Esophagus squamous epithelium (tissue), 5 donors: Measurements from ENCODE around the gene KLF3. TPM values are rescaled to one million over a fixed set of nuclear protein-coding genes. Genes with fewer than 3 reads are reported as not detected.
"Not testable (repeated sequence)": the region's sequence is repeated elsewhere in the genome, so short reads cannot be mapped to it uniquely, and the experiment has no call there.

Source experiments
- DNase-seq: peaks from one replicate; lab custom pipeline; 2025; lab: John Stamatoyannopoulos, UW
- H3K27ac ChIP-seq, 4 donors: fragments of 200-600 bp; sonication (generic); one replicate each; pipeline ENCODE4 v1.5.1; 2016 to 2019; ENCODE audit warnings: mild to moderate bottlenecking in 1 of 4
- H3K27me3 ChIP-seq, 4 donors: fragments of 200-600 bp; sonication (generic); 1 replicate in 3 of 4; 2 replicates in 1 of 4; pipeline versions ENCODE4 v1.5.1 to v1.6.0; 2017 to 2021; ENCODE audit warnings: antibody characterized with exemption in 1 of 4
- H3K36me3 ChIP-seq, 3 donors: fragments of 200-600 bp; sonication (generic); one replicate each; pipeline ENCODE4 v1.5.1; 2016 to 2019
- H3K4me1 ChIP-seq, 3 donors: fragments of 200-600 bp; sonication (generic); one replicate each; pipeline ENCODE4 v1.5.1; 2017 to 2019
- H3K4me3 ChIP-seq, 4 donors: fragments of 200-600 bp; sonication (generic); 1 replicate in 3 of 4; 2 replicates in 1 of 4; pipeline ENCODE4 v1.5.1; 2016 to 2019; ENCODE audit warnings: mild to moderate bottlenecking in 2 of 4, moderate library complexity in 1 of 4
- H3K9me3 ChIP-seq, 3 donors: fragments of 200-600 bp; sonication (generic); one replicate each; pipeline ENCODE4 v1.5.1; 2016 to 2019
- POLR2A ChIP-seq, 4 donors: fragments of 450-650 bp; IDR thresholded peaks; one replicate each; pipeline ENCODE4 v1.6.1; 2017; ENCODE audit warnings: antibody characterized with exemption in 4 of 4, mild to moderate bottlenecking in 4 of 4, moderate library complexity in 3 of 4
- WGBS, 2 donors: methylation state at CpG; one replicate each; pipeline ENCODE4 v1.1.5; 2018; 5-methylcytosine and 5-hydroxymethylcytosine counted together
- intact Hi-C: fragments of 100-400 bp; cut with DNase I; formaldehyde crosslinking; loops from one replicate; pipeline ENCODE4 v1.15.0; 2022
- total RNA-seq, 4 donors: library from RNA; depleted of rRNA; stranded (reverse); fragments of >200 nt; gene quantifications; one replicate each; pipeline ENCODE4 v1.1.0, GENCODE V29; 2016
- TF ChIP-seq, protein P1 (sequence below), 6 experiments: fragments of 450-650 bp in 4 of 6; fragments of 200-600 bp in 2 of 6; sonication (generic) in 2 of 6; IDR thresholded peaks; one replicate each; pipeline ENCODE4 v1.5.1; 2016 to 2019; ENCODE audit warnings: antibody characterized with exemption in 6 of 6, mild to moderate bottlenecking in 4 of 6, moderate library complexity in 4 of 6
- donor health status: DM: yes; HTN: yes; CAD: no.

Gene KLF3
- total RNA-seq, 4 donors from 2014 or later = 44.2 to 91.4 (median 82.7) TPM

DNA sequence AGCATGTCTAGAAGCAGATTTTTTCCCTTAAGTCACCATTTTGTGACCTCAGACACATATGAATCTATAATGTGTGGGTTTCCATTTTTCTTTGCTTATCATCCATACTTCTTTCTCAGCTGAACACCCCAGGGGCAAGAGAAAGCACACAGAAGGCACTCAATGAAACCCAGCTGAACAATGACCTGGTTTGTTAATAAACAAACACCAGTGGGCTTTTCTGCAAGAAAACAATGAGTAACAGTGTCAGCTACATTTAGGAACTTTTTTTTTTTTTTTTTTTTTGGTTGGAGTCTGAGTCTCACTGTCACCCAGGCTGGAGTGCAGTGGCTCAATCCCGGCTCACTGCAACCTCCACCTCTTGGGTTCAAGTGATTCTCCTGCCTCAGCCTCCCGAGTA, 40.7 kb upstream of the KLF3 start:
- Histone ChIP-seq H3K4me3 (no peak overlapping the region), H3K36me3 (no peaks in the 10 kb centered on the region), H3K4me1 (peaks cover 0 to 34% (median 10%) of the 10 kb centered on the region in 3 donors), H3K27me3 (no peaks in the 10 kb centered on the region), H3K27ac (no peak overlapping the region), H3K9me3 (no peaks in the 10 kb centered on the region)
- no peak for TF ChIP-seq POLR2A (IDR thresholded peaks at IDR 0.05)
- TF ChIP-seq, protein P1, sequence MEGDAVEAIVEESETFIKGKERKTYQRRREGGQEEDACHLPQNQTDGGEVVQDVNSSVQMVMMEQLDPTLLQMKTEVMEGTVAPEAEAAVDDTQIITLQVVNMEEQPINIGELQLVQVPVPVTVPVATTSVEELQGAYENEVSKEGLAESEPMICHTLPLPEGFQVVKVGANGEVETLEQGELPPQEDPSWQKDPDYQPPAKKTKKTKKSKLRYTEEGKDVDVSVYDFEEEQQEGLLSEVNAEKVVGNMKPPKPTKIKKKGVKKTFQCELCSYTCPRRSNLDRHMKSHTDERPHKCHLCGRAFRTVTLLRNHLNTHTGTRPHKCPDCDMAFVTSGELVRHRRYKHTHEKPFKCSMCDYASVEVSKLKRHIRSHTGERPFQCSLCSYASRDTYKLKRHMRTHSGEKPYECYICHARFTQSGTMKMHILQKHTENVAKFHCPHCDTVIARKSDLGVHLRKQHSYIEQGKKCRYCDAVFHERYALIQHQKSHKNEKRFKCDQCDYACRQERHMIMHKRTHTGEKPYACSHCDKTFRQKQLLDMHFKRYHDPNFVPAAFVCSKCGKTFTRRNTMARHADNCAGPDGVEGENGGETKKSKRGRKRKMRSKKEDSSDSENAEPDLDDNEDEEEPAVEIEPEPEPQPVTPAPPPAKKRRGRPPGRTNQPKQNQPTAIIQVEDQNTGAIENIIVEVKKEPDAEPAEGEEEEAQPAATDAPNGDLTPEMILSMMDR (IDR thresholded peaks at IDR 0.05) = no peak
- WGBS, 2 donors = 76 to 86% methylated on average over 2 of the region's 2 CpGs
- intact Hi-C loops = no loop called here
- DNase-seq = no peak

- intact Hi-C loops = no loop called here
- TF ChIP-seq, protein P1 (IDR thresholded peaks at IDR 0.05) = no peak
- no peak for TF ChIP-seq POLR2A (IDR thresholded peaks at IDR 0.05)
Observed at GRCh38 chr4:38624311-38624710, 39.7 kb upstream of the KLF3 start.

GRCh38 chr4:38625508-38625907, 38.5 kb upstream of the KLF3 start:
- Histone ChIP-seq H3K36me3 (no peaks in the 10 kb centered on the region), H3K27me3 (no peaks in the 10 kb centered on the region), H3K27ac (no peak overlapping the region), H3K9me3 (no peaks in the 10 kb centered on the region), H3K4me1 (peaks cover 0 to 26% (median 10%) of the 10 kb centered on the region in 3 donors), H3K4me3 (no peak overlapping the region)
- DNase-seq = no peak
- no peak for TF ChIP-seq POLR2A (IDR thresholded peaks at IDR 0.05)
- TF ChIP-seq, protein P1 (IDR thresholded peaks at IDR 0.05) = no peak
- intact Hi-C loops = no loop called here
- WGBS, 2 donors = 62 to 76% methylated on average over 3 of the region's 3 CpGs

More at GRCh38 chr4:38624311-38624710, 39.7 kb upstream of the KLF3 start:
- WGBS, 2 donors = 93 to 97% methylated on average over 3 of the region's 3 CpGs
- Histone ChIP-seq H3K9me3 (no peaks in the 10 kb centered on the region), H3K4me3 (no peak overlapping the region), H3K4me1 (peaks cover 0 to 34% (median 10%) of the 10 kb centered on the region in 3 donors), H3K27me3 (no peaks in the 10 kb centered on the region), H3K27ac (no peak overlapping the region), H3K36me3 (no peaks in the 10 kb centered on the region)
- DNase-seq = no peak

DNA sequence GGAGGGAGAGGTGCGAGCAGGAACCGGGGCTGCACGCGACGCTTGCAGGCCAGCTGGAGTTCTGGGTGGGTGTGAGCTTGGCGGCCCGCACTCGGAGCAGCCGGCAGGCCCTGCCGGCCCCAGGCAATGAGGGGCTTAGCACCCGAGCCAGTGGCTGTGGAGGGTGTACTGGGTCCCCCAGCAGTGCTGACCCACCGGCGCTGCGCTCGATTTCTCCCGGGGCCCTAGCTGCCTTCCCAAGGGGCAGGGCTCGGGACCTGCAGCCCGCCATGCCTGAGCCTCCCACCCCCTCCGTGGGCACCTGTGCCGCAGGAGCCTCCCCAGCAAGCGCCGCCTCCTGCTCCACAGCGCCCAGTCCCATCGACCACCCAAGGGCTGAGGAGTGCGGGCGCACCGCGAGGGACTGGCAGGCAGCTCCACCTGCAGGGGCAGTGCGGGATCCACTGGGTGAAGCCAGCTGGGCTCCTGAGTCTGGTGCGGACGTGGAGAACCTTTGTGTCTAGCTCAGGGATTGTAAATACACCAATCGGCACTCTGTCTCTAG, 37.0 kb upstream of the KLF3 start:
- H3K27ac ChIP-seq, DNase-seq, H3K36me3 ChIP-seq, H3K27me3 ChIP-seq, H3K4me3 ChIP-seq, H3K9me3 ChIP-seq, intact Hi-C loops: not testable (repeated sequence)
- WGBS, 2 donors = 98% methylated on average over 6 of the region's 32 CpGs; no CpG with 5 or more reads in 1 of the 2 donors
- H3K4me1 ChIP-seq = peaks cover 0 to 11% (median 2%) of the 10 kb centered on the region in 3 donors

DNA sequence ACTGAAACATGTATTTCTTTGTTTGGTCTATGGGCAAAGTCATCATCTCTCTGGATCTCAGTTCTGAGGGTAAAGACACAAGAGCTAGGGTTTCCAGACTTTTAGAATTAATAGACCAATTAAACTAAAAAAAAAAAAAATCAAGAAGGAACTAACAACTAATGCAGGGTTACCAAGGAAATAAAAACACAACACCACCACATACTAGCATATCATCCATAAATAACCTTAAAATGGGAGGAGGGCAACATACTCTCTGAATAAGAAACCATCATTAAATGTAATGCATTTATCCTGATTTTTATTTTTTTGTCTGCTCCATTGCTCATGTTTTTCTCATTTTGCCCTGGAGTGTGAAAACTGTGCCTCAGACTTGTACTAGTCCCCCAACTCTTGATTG, 33.5 kb upstream of the KLF3 start:
- H3K27me3 ChIP-seq = no peaks in the 10 kb centered on the region
- H3K9me3 ChIP-seq = no peaks in the 10 kb centered on the region
- intact Hi-C loops = no loop called here
- H3K36me3 ChIP-seq = no peaks in the 10 kb centered on the region
- no peak for TF ChIP-seq POLR2A (IDR thresholded peaks at IDR 0.05)
- TF ChIP-seq, protein P1 (IDR thresholded peaks at IDR 0.05) = no peak
- no peak overlapping the region for H3K27ac ChIP-seq
- no peak for DNase-seq
- H3K4me1 ChIP-seq = peaks cover 0 to 13% (median 0%) of the 10 kb centered on the region in 3 donors
- H3K4me3 ChIP-seq = no peak overlapping the region
